HepG2 (cell line): ENCODE measurements around the gene CEP131. TPM values are rescaled to one million over a fixed set of nuclear protein-coding genes. Genes with fewer than 3 reads are reported as not detected.
A peak's percentile ranks its signal among the peaks of the same experiment; 100 is the strongest.

Experiments
- CHD4 ChIP-seq: fragments of 200-600 bp; sonication (generic); IDR thresholded peaks from 2 replicates; pipeline ENCODE4 v1.7.0; 2017; ENCODE audit warnings: mild to moderate bottlenecking, low read length, borderline replicate concordance
- DR1 ChIP-seq: sonication (generic); formaldehyde crosslinking; IDR thresholded peaks from 2 replicates; pipeline ENCODE4 v1.8.0; 2021; ENCODE audit warnings: mild to moderate bottlenecking, missing genetic modification reagents, inconsistent platforms
- GPBP1L1 ChIP-seq: sonication (generic); formaldehyde crosslinking; IDR thresholded peaks from 2 replicates; pipeline ENCODE4 v1.5.0; 2020; ENCODE audit warnings: mild to moderate bottlenecking, missing genetic modification reagents
- LBX2 ChIP-seq: sonication (generic); formaldehyde crosslinking; IDR thresholded peaks from 2 replicates; pipeline ENCODE4 v1.5.0; 2020; ENCODE audit warnings: missing genetic modification reagents, mild to moderate bottlenecking, borderline replicate concordance
- MTF1 ChIP-seq: sonication (generic); formaldehyde crosslinking; IDR thresholded peaks from 2 replicates; pipeline ENCODE4 v1.5.0; 2020; ENCODE audit warnings: missing genetic modification reagents
- NFIB ChIP-seq: sonication (generic); formaldehyde crosslinking; IDR thresholded peaks from 2 replicates; pipeline ENCODE4 v1.9.0; 2021; ENCODE audit warnings: missing genetic modification reagents, mild to moderate bottlenecking, borderline replicate concordance
- NONO ChIP-seq, 2 experiments: fragments of 450-650 bp in 1 of 2; sonication (generic) in 1 of 2; formaldehyde crosslinking in 1 of 2; IDR thresholded peaks in 1 of 2; conservative IDR thresholded peaks in 1 of 2; 2 replicates each; pipeline versions ENCODE4 v1.6.1 to v1.8.0; 2017 to 2022; ENCODE audit warnings: mild to moderate bottlenecking in 1 of 2, missing genetic modification reagents in 1 of 2, moderate library complexity in 1 of 2
- NR2F6 ChIP-seq, 2 experiments: IDR thresholded peaks; 2 replicates each; pipeline ENCODE4 v1.6.1; 2016; ENCODE audit warnings: antibody characterized with exemption in 1 of 2, mild to moderate bottlenecking in 1 of 2
- PAX8 ChIP-seq: sonication (generic); formaldehyde crosslinking; IDR thresholded peaks from 2 replicates; pipeline ENCODE4 v1.8.0; 2022; ENCODE audit warnings: mild to moderate bottlenecking, missing genetic modification reagents, borderline replicate concordance
- PHF21A ChIP-seq: sonication (generic); formaldehyde crosslinking; IDR thresholded peaks from 2 replicates; pipeline ENCODE4 v1.5.0; 2020; ENCODE audit warnings: mild to moderate bottlenecking, missing genetic modification reagents
- PTBP1 ChIP-seq: fragments of 200-400 bp; formaldehyde crosslinking; IDR thresholded peaks from 2 replicates; pipeline ENCODE4 v1.6.1; 2018; ENCODE audit warnings: low read length, low read depth; ENCODE audit not compliant: poor library complexity, severe bottlenecking
- REXO4 ChIP-seq: sonication (generic); formaldehyde crosslinking; IDR thresholded peaks from 2 replicates; pipeline ENCODE4 v1.8.0; 2022; ENCODE audit warnings: missing genetic modification reagents, mild to moderate bottlenecking, borderline replicate concordance
- SRF ChIP-seq: IDR thresholded peaks from 2 replicates; pipeline ENCODE4 v1.6.1; 2011; ENCODE audit warnings: mild to moderate bottlenecking, low read depth, low read length, moderate library complexity
- ZNF292 ChIP-seq: sonication (generic); formaldehyde crosslinking; IDR thresholded peaks from 2 replicates; pipeline ENCODE4 v1.8.1; 2022; ENCODE audit warnings: mild to moderate bottlenecking, low read depth, missing genetic modification reagents, borderline replicate concordance
- ZNF350 ChIP-seq: sonication (generic); formaldehyde crosslinking; IDR thresholded peaks from 2 replicates; pipeline ENCODE4 v1.4.0; 2020; ENCODE audit warnings: mild to moderate bottlenecking, low read depth, missing genetic modification reagents, borderline replicate concordance
- ZNF710 ChIP-seq: sonication (generic); formaldehyde crosslinking; IDR thresholded peaks from 2 replicates; pipeline ENCODE4 v1.5.0; 2020; ENCODE audit warnings: mild to moderate bottlenecking, missing genetic modification reagents, borderline replicate concordance
- polyA plus RNA-seq, 8 experiments: library from polyadenylated mRNA; depleted of rRNA in 3 of 8; stranded (reverse) in 7 of 8; unstranded in 1 of 8; fragments of >200 nt; fragmentation: Illumina TruSeq in 4 of 8; extraction: Trizol in 4 of 8; gene quantifications; 2 replicates each; pipeline versions ENCODE4 v1.2.1 to v1.2.3, GENCODE V29; 2011 to 2016; ENCODE audit warnings: low read depth in 4 of 8, missing spikeins in 1 of 8, mixed read lengths in 1 of 8; ENCODE audit not compliant: insufficient read depth in 1 of 8
- total RNA-seq, 5 experiments: library from RNA; depleted of rRNA; stranded (reverse); fragments of >200 nt; fragmentation: Illumina TruSeq; extraction: Trizol; gene quantifications; 2 replicates each; pipeline ENCODE4 v1.2.3, GENCODE V29; 2016; ENCODE audit warnings: low read depth in 1 of 5
- TF ChIP-seq, protein P1 (sequence below): IDR thresholded peaks from 2 replicates; pipeline ENCODE4 v1.6.1; 2016; ENCODE audit warnings: missing genetic modification reagents, missing compliant biosample characterization
- TF ChIP-seq, protein P2 (sequence below), 2 experiments: sonication (generic) in 1 of 2; formaldehyde crosslinking in 1 of 2; IDR thresholded peaks; 2 replicates each; pipeline versions ENCODE4 v1.4.0 to v1.6.1; 2016 to 2020; ENCODE audit warnings: borderline replicate concordance in 1 of 2, low read depth in 1 of 2, mild to moderate bottlenecking in 1 of 2, missing genetic modification reagents in 1 of 2

CEP131 gene
- total and polyA plus RNA-seq, 2 of the 13 experiments (the other 11 are each of a cell fraction or from before 2014, with no cell fraction given), result 5.0 to 16.8 TPM

- no peak for TF ChIP-seq NONO (IDR thresholded peaks at IDR 0.05)
- peak; percentile 43; the same call in 1 of the 2 replicates for TF ChIP-seq NONO (CRISPR knock-in tag; conservative IDR thresholded peaks at IDR 0.05)
- peak; percentile 66; the same call in 1 of the 2 replicates for TF ChIP-seq ZNF350 (CRISPR knock-in tag)
- TF ChIP-seq DR1 (CRISPR knock-in tag), result no peak; the same call in 1 of the 2 replicates
- no peak for TF ChIP-seq PTBP1
- TF ChIP-seq MTF1 (CRISPR knock-in tag), result 0 out of 2 replicates have a peak, but pooled peaks have one; percentile 19
- TF ChIP-seq NFIB, result no peak
- TF ChIP-seq PAX8 (CRISPR knock-in tag), result no peak
- no peak for TF ChIP-seq GPBP1L1
- no peak for TF ChIP-seq ZNF292 (CRISPR knock-in tag)
- no peak for TF ChIP-seq NR2F6 (IDR thresholded peaks at IDR 0.05)
- peak; percentile 63; the same call in 1 of the 2 replicates for TF ChIP-seq NR2F6 (CRISPR knock-in tag; IDR thresholded peaks at IDR 0.05)
- TF ChIP-seq, protein P1, sequence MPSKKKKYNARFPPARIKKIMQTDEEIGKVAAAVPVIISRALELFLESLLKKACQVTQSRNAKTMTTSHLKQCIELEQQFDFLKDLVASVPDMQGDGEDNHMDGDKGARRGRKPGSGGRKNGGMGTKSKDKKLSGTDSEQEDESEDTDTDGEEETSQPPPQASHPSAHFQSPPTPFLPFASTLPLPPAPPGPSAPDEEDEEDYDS (CRISPR knock-in tag), result peak; percentile 19; the same call in 1 of the 2 replicates
- no peak for TF ChIP-seq PHF21A (CRISPR knock-in tag)
- peak; percentile 59; the same call in 1 of the 2 replicates for TF ChIP-seq LBX2 (CRISPR knock-in tag)
- TF ChIP-seq CHD4, result no peak
- TF ChIP-seq ZNF710 (CRISPR knock-in tag), result no peak
- TF ChIP-seq SRF, result no peak
- TF ChIP-seq REXO4, result 0 out of 2 replicates have a peak, but pooled peaks have one; percentile 37
- TF ChIP-seq, protein P2, sequence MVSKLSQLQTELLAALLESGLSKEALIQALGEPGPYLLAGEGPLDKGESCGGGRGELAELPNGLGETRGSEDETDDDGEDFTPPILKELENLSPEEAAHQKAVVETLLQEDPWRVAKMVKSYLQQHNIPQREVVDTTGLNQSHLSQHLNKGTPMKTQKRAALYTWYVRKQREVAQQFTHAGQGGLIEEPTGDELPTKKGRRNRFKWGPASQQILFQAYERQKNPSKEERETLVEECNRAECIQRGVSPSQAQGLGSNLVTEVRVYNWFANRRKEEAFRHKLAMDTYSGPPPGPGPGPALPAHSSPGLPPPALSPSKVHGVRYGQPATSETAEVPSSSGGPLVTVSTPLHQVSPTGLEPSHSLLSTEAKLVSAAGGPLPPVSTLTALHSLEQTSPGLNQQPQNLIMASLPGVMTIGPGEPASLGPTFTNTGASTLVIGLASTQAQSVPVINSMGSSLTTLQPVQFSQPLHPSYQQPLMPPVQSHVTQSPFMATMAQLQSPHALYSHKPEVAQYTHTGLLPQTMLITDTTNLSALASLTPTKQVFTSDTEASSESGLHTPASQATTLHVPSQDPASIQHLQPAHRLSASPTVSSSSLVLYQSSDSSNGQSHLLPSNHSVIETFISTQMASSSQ (IDR thresholded peaks at IDR 0.05; ENCODE audit: low read depth), result no peak
- TF ChIP-seq, protein P2 (CRISPR knock-in tag; IDR thresholded peaks at IDR 0.05; ENCODE audit: borderline replicate concordance), result no peak
Observed at GRCh38 chr17:81222906-81223761, at the start of gene CEP131 (continued).
